ENCODE measurements around the gene STXBP4.

The STXBP4 gene

GRCh38 chr17:55134486-55135157 is 166.1 kb downstream of the STXBP4 start:
- DNase-seq = no peak

- no peak for DNase-seq
Observed at GRCh38 chr17:55140809-55141208, 172.2 kb downstream of the STXBP4 start.

- DNase-seq = no peak
Observed at GRCh38 chr17:55144518-55144917, 176.0 kb downstream of the STXBP4 start.

GRCh38 chr17:55149485-55149884 is 180.9 kb downstream of the STXBP4 start:
- no peak for DNase-seq

GRCh38 chr17:55152236-55152635 is 183.7 kb downstream of the STXBP4 start:
- DNase-seq = no peak

- DNase-seq = no peak
Observed at GRCh38 chr17:55154101-55154500, 185.5 kb downstream of the STXBP4 start.

GRCh38 chr17:55155856-55156560 is 187.4 kb downstream of the STXBP4 start:
- DNase-seq = no peak

- DNase-seq = no peak
Observed at GRCh38 chr17:55157165-55157564, 188.6 kb downstream of the STXBP4 start.

- no peak for DNase-seq
Observed at GRCh38 chr17:55158439-55158838, 189.9 kb downstream of the STXBP4 start.

GRCh38 chr17:55159251-55159650 is 190.7 kb downstream of the STXBP4 start:
- DNase-seq = no peak

GRCh38 chr17:55160501-55160900 is 191.9 kb downstream of the STXBP4 start:
- no peak for DNase-seq

- no peak for DNase-seq
Observed at GRCh38 chr17:55161935-55162555, 193.5 kb downstream of the STXBP4 start.

- DNase-seq = no peak
Observed at GRCh38 chr17:55162556-55162946, 194.0 kb downstream of the STXBP4 start.

GRCh38 chr17:55163408-55163807 is 194.8 kb downstream of the STXBP4 start:
- no peak for DNase-seq

GRCh38 chr17:55166506-55166905 is 197.9 kb downstream of the STXBP4 start:
- DNase-seq = no peak

GRCh38 chr17:55167024-55167725 is 198.6 kb downstream of the STXBP4 start:
- no peak for DNase-seq

GRCh38 chr17:55168958-55169687 is 200.6 kb downstream of the STXBP4 start:
- DNase-seq = no peak

- DNase-seq = no peak
Observed at GRCh38 chr17:55171634-55172328, 203.2 kb downstream of the STXBP4 start.

- DNase-seq = no peak
Observed at GRCh38 chr17:55172612-55173011, 204.0 kb downstream of the STXBP4 start.

- DNase-seq = no peak
Observed at GRCh38 chr17:55174133-55174532, 205.6 kb downstream of the STXBP4 start.

- DNase-seq = no peak
Observed at GRCh38 chr17:55175788-55176427, 207.3 kb downstream of the STXBP4 start.

All from islet precursor cell (in vitro differentiated cells).